Skeletal muscle cell (primary cell): ENCODE results near the gene WDR76.
A peak's percentile ranks its signal among the peaks of the same experiment; 100 is the strongest.
"Not testable (repeated sequence)": the region's sequence is repeated elsewhere in the genome, so short reads cannot be mapped to it uniquely, and the experiment has no call there.

Experiments
- DNase-seq: peaks from one replicate; pipeline ENCODE4 v3.0.0-alpha.2; 2010; ENCODE audit warnings: low read depth
- H3K4me3 ChIP-seq: 2 replicates; pipeline ENCODE4 v1.5.1; 2011; ENCODE audit warnings: low read depth, mild to moderate bottlenecking, control low read depth, low read length, moderate library complexity

The WDR76 gene

DNA sequence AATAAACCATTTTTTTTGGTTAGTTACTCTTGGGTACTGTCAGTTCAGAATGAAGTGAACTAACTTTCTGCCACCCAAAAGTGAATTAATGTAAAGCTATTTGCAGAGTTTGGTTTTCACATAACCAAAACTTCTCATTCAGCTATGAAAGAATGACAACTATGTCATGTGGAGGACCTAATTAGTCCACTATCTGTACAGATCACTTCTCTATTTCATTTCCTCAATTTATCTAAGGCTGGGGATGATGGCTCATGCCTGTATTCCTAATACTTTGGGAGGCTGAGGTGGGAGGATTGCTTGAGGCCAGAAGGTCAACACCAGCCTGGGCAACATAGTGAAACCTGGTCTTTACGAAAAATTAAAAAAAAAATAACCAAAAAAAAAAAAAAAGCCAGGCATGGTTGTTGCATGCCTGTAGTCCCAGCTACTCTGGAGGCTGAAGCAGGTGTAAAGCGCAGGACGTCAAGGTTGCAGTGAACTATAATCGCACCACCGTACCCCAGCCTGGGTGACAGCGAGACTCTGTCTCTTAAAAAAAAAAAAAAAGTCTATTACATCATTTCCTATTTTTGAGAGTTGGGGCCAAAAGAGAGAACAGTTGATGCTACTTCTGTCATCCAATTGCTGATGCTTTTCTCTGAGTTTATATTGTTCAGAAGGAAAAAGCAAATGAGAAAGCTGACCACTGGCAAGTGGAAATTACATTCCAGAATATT, 17.7 kb upstream of the WDR76 start:
- H3K4me3 ChIP-seq, result no peak overlapping the region
- DNase-seq, result no peak

GRCh38 chr15:43815064-43815463, 11.7 kb upstream of the WDR76 start:
- DNase-seq, H3K4me3 ChIP-seq: not testable (repeated sequence)

GRCh38 chr15:43821505-43821904, 5.3 kb upstream of the WDR76 start:
- DNase-seq, result no peak
- H3K4me3 ChIP-seq, result no peak overlapping the region

DNA sequence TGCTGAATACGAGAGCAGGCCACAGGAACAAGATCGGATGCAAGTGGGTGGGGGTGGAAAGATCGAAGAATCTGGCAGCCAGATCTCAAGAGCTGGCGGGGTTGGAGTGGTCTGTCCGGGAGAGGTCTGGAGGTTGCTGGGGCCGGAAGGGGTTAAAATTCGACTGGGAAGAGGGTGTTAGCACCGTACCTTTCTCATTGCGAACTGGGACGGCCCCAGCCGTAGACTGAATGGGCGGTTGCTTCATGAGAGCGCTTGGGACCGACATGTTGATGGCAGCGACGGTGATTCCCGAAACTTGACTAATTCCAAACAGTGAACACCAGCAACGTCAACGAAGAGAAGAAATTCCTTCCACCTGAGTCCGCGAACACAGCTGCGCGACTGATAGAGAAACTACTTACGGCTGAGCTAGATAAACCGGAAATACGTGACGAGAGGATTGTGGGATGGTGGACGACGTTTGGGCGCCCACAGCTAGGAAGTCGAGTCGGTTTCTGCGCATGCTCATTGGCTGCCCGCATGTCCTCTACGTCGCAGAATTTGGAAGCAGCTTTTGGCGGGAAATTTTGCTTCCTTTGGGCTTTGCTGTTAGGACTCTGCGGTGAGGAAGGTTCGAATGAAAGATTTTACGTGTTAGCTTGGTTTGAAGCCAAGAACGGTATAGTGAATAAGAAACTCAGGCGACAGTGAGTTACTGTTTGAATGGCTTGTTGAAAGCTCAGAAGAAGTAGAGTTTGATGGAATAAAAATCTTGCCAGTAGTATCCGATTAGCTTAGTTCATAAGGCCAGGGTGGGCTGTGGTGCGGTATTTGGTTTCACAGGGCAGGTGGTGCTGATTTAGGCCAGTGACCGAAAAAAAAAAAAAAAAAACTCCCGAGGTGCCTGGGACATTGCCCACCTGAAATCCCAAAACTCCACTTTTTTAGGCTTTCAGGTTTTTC, 2.2 kb upstream of the WDR76 start, which contains the start of gene MFAP1:
Gene MFAP1, minus strand, starts transcription at position 389 of the 945 bp plus-strand sequence. Its CDS starts 121 bp downstream, at position 268.
- H3K4me3 ChIP-seq, result peak within 1 kb of the TSS; percentile 97
- DNase-seq, result peak; percentile 87

GRCh38 chr15:43825305-43825704, 1.5 kb upstream of the WDR76 start:
- DNase-seq, H3K4me3 ChIP-seq: not testable (repeated sequence)

DNA sequence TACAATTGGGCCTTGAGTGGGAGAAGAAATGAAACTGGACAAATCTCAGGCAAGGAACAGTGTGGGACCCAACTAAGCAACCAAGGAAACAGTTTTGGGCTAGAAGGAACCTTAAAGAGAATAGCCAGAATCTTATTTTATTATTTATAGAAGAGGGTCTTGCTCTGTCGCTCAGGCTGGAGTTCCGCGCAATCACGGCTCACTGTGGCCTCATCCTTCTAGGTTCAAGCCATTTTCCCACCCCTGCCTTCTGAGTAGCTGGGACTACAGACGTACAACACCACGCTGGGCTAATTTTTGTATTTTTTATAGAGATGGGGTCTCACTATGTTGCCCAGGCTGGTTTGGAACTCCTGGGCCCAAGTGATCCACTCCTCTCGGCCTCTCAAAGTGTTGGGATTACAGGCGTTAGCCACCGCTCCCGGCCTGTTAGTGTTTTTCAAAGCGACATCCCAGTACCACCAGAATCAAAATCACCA, 734 bp upstream of the WDR76 start:
- no peak for DNase-seq

GRCh38 chr15:43828061-43828657, 1.4 kb downstream of the WDR76 start:
- peak overlapping the region; percentile 49 for H3K4me3 ChIP-seq
- DNase-seq, result no peak

More for the DNA sequence above, 734 bp upstream of the WDR76 start:
- H3K4me3 ChIP-seq, result peak overlapping the region; percentile 49

DNA sequence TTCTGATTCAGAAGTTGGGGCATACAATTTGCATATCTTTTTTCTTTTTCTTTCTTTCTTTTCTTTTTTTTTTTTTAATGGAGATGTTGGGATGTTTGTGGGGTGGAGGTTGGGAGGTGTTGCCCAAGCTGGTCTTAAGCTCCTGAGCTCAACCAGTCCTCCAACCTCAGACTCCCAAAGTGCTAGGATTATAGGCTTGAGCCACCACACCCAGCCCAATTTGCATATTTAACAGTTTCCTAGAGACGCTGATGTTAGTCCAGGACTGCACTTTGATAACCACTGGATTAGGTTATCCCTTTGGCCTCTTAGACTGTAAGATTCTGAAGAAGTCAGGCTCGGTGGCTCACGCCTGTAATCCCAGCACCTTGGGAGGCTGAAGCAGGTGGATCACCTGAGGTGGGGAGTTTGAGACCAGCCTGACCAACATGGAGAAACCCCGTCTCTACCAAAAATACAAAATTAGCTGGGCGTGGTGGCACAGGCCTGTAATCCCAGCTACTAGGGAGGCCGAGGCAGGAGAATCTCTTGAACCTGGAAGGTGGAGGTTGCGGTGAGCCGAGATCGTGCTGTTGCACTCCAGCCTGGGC, 3.2 kb downstream of the WDR76 start:
- not testable (repeated sequence) for H3K4me3 ChIP-seq, DNase-seq

GRCh38 chr15:43830691-43831275, 4.0 kb downstream of the WDR76 start:
- H3K4me3 ChIP-seq, DNase-seq: not testable (repeated sequence)

GRCh38 chr15:43831519-43832052, 4.8 kb downstream of the WDR76 start:
- not testable (repeated sequence) for H3K4me3 ChIP-seq, DNase-seq

DNA sequence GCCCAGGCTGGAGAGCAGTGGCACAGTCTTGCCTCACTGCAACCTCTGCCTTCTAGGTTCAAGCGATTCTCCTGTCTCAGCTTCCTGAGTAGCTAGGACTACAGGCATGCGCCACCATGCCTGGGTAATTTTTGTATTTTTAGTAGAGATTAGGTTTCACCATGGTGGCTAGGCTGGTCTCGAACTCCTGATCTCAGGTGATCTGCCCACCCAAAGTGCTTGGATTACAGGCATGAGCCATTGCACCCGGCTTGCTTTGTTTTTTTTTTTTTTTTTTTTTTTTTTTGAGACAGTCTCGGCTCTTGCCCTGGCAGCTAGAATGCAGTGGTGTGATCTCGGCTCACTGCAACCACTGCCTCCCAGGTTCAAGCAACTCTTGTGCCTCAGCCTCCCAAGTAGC, 5.7 kb downstream of the WDR76 start:
- not testable (repeated sequence) for DNase-seq

DNA sequence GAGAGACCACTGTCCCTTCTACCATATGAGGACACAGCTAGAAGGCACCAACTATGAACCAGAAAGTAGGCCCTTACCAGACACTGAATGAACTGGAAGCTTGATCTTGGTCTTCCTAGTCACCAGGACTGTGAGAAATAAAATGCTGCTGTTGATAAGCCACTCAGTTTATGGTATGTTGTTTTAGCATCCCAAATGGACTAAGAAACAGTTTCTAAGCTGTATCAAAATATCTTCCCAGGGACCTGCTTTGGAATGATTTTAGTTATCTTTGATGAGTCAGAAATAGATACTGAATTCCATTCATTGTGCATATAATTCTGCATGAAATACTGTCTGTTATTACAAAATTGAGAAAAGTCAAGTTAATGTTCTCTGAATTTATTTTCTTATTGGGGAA, 18.6 kb downstream of the WDR76 start:
- no peak for DNase-seq
- no peak overlapping the region for H3K4me3 ChIP-seq

More for the DNA sequence above, 5.7 kb downstream of the WDR76 start:
- not testable (repeated sequence) for H3K4me3 ChIP-seq

DNA sequence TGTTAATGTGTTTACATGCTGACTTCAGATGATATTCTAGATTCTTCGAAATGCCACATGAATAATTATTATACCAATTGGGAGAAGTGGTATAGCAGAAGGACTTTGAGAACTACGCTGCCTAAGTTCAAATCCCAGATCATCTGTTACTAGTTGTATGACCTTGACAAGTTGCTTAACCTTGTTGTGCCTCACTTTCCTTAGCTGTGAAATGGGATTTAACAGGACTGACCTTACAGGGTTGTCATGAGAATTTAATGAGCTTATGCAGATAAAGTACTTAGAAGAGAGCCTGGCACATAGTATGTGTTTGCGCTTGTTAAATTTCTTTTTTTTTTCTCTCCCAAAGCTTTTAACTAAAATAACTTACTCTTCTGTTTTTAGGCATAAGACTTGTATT, 24.4 kb downstream of the WDR76 start:
- no peak for DNase-seq
- no peak overlapping the region for H3K4me3 ChIP-seq

- H3K4me3 ChIP-seq, result no peak overlapping the region
- no peak for DNase-seq
Measured at GRCh38 chr15:43852607-43853006, 25.8 kb downstream of the WDR76 start.

- H3K4me3 ChIP-seq, result no peak overlapping the region
- DNase-seq, result peak; percentile 9
Measured at GRCh38 chr15:43854801-43855200, 28.0 kb downstream of the WDR76 start.

- no peak overlapping the region for H3K4me3 ChIP-seq
- DNase-seq, result no peak
Measured at GRCh38 chr15:43859546-43859945, 32.7 kb downstream of the WDR76 start.

DNA sequence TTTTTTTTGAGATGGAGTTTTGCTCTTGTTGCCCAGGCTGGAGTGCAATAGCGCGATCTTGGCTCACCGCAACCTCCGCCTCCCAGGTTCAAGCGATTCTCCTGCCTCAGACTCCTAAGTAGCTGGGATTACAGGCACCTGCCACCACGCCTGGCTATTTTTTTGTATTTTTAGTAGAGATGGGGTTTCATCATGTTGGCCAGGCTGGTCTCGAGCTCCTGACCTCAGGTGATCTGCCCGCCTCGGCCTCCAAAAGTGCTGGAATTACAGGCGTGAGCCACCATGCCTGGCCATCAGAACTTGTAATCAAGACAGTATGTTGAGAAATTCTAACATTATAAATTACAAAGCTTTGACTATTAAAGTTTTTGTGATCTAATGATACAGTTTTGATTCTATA, 39.8 kb downstream of the WDR76 start:
- not testable (repeated sequence) for DNase-seq, H3K4me3 ChIP-seq

GRCh38 chr15:43867096-43867495, 40.3 kb downstream of the WDR76 start:
- no peak overlapping the region for H3K4me3 ChIP-seq
- DNase-seq, result no peak

DNA sequence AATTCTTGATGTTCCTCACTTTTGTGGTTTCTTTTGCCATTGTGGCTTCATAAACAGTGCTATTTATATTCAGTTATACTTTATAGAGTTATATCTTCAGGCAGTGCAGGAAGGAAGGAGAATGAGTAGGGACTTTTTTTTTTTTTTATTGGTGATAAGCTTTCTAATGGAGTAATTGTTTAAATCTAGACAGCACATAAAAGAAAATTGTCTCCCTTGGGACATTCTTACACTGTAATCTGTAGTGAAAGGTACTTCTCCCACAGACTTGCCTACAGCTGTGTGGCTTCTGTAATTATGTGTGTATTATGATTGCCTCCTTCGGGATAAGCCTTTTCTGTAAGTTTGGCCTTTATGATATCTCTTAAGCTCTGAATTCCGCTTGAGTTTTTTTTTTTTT, 41.6 kb downstream of the WDR76 start:
- DNase-seq, result no peak
- no peak overlapping the region for H3K4me3 ChIP-seq
